ENCODE measurements around the gene RBL1. TPM values are rescaled to one million over a fixed set of nuclear protein-coding genes. Genes with fewer than 3 reads are reported as not detected.
"Not testable (repeated sequence)": the region's sequence is repeated elsewhere in the genome, so short reads cannot be mapped to it uniquely, and the experiment has no call there.

RBL1 gene
- total RNA-seq, 2 experiments from 2014 or later, result 38.3 to 38.7 TPM

DNA sequence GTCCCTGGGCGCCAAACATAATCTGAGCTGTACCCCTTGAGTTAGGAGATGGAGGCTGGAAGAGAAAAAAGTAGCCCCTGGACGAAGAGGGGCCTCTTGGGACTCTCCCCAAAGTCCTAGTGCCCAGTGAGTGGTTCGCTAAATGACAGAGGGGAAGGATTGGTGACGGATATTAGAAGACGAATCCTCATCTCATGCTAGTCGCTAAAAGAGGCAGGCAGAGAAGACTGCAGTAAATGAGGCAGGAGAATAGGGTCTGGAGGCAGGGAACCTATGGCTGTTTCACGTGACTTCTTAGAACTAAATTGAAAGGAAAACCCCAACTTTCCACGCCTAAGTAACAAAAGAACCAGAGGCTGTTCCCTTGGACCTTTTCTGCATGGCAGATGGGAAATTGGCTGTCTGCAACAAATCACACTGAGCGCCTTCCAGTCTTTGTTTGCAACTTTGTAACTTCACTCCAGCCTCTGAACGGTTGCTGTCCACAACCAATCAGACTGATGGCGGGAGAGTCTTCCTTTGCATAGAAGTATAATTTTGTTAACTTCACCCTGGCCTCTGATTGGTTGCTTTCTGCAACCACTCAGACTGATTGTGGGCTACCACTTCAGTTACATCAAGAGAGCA, 731 bp upstream of the RBL1 start:
- DNase-seq, result no peak

GRCh38 chr20:37095108-37095598, 644 bp downstream of the RBL1 start:
- peak overlapping the region; percentile 100 for H3K27ac Mint-ChIP-seq
- no peaks in the 10 kb centered on the region for H3K27me3 Mint-ChIP-seq
- peak; percentile 44 for DNase-seq
- peaks cover 34% of the 10 kb centered on the region for H3K36me3 Mint-ChIP-seq
- H3K4me1 Mint-ChIP-seq, result peaks cover 26% of the 10 kb centered on the region
- no peaks in the 10 kb centered on the region for H3K9me3 Mint-ChIP-seq
- peak overlapping the region; percentile 99 for H3K4me3 Mint-ChIP-seq

More for the DNA sequence above, 731 bp upstream of the RBL1 start:
- peaks cover 29% of the 10 kb centered on the region for H3K36me3 Mint-ChIP-seq
- H3K27me3 Mint-ChIP-seq, result no peaks in the 10 kb centered on the region
- peak overlapping the region; percentile 99 for H3K4me3 Mint-ChIP-seq
- peak overlapping the region; percentile 100 for H3K27ac Mint-ChIP-seq
- H3K9me3 Mint-ChIP-seq, result no peaks in the 10 kb centered on the region
- H3K4me1 Mint-ChIP-seq, result peaks cover 24% of the 10 kb centered on the region

- Mint-ChIP-seq H3K36me3 (peaks cover 39% of the 10 kb centered on the region), H3K27me3 (no peaks in the 10 kb centered on the region), H3K27ac (no peak overlapping the region), H3K9me3 (no peaks in the 10 kb centered on the region), H3K4me3 (no peak overlapping the region), H3K4me1 (peaks cover 23% of the 10 kb centered on the region)
- DNase-seq, result no peak
Measured at GRCh38 chr20:37090407-37090806, 5.4 kb downstream of the RBL1 start.

GRCh38 chr20:37081717-37082289, 14.0 kb downstream of the RBL1 start:
- Mint-ChIP-seq H3K4me3 (no peak overlapping the region), H3K36me3 (peaks cover 38% of the 10 kb centered on the region), H3K27me3 (no peaks in the 10 kb centered on the region), H3K9me3 (no peaks in the 10 kb centered on the region), H3K27ac (no peak overlapping the region), H3K4me1 (peaks cover 27% of the 10 kb centered on the region)
- DNase-seq, result no peak

DNA sequence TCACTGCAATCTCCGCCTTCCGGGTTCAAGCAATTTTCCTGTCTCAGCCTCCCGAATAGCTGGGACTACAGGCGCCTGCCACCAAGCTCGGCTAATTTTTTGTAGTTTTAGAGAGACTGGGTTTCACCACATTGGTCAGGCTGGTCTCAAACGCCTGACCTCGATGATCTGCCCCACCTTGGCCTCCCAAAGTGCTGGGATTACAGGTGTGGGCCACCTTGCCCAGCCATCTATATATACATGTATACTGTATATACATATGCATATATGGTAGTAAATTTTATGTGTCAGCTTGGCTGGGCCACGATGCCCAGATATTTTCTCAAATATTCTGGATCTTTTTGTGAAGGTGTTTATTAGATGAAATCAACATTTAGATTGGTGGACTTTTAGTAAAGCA, 18.8 kb downstream of the RBL1 start:
- Mint-ChIP-seq H3K36me3 (peaks cover 47% of the 10 kb centered on the region), H3K4me3 (no peak overlapping the region), H3K9me3 (peaks cover 4% of the 10 kb centered on the region), H3K4me1 (peaks cover 33% of the 10 kb centered on the region), H3K27me3 (no peaks in the 10 kb centered on the region), H3K27ac (no peak overlapping the region)
- DNase-seq, result no peak

DNA sequence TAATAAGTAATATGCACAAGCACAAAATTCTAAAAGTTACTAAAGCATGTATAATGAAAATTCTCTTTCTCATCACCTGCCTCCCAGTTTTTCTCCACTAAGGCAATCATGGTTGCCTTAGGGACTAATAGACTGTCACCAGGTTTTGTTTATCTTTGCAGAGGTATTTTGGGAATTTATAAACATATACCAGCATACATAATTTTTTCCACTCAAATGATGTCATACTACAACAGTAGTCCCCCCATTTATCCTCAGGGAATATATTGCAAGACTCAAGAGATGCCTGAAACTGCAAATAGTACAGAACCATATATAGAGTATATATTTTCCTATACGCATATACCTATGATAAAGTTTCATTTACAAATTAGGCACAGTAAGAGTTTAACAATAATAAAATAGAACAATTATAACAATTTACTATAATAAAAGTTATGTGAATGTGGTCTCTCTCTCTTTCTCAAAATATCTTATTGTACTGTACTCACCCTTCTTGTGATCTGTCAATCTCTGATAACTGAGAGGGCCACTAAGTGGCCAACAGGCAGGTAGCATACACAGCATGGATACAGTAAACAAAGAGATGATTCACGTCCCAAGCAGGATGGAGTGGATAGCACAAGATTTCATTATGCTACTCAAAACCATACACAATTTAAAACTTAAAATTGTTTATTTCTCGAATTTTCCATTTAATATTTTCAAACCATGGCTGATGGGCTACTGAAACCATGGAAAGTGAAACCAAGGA, 19.7 kb downstream of the RBL1 start:
- peaks cover 48% of the 10 kb centered on the region for H3K36me3 Mint-ChIP-seq
- no peak overlapping the region for H3K27ac Mint-ChIP-seq
- H3K9me3 Mint-ChIP-seq, result peaks cover 4% of the 10 kb centered on the region
- DNase-seq, result no peak
- H3K27me3 Mint-ChIP-seq, result no peaks in the 10 kb centered on the region
- H3K4me3 Mint-ChIP-seq, result no peak overlapping the region
- peaks cover 38% of the 10 kb centered on the region for H3K4me1 Mint-ChIP-seq

DNA sequence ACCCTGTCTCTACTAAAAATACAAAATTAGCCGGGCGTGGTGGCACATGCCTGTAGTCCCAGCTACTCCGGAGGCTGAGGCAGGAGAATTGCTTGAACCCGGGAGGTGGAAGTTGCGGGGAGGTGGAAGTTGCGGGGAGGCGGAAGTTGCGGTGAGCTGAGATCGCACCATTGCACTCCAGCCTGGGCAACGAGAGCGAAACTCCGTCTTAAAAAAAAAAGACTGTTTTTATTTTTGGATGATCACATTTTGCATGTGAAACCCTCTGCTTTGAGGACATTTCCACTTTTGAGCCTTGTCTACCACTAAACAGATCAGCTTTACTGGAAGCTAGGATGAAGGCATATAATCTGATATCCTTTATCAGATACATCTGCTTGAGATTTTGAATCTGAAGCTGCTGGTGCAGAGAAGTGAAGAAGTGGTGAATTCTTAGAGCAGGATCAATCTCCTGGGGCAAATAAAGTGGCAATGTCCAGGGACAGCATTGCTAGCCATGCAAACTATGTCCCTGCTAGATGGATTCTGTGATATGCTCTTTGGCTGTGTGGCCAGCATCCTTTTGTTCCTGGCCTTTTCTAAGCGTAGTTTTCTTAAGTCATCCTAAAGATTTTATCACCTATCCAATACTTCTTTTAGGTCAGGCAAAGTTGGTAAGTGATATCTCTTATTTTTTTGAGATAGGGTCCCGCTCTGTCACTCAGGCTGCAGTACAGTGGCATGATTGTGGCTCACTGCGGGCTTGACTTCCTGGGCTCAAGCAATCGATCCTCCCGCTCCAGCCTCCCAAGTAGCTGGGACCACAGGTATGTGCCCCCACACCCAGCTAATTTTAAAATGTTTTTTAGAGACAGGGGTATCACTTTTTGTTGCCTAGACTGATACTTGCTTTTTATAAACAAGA, 23.3 kb downstream of the RBL1 start:
- Mint-ChIP-seq H3K9me3 (peaks cover 4% of the 10 kb centered on the region), H3K27ac (no peak overlapping the region), H3K36me3 (peaks cover 32% of the 10 kb centered on the region), H3K4me3 (no peak overlapping the region), H3K4me1 (peaks cover 24% of the 10 kb centered on the region), H3K27me3 (no peaks in the 10 kb centered on the region)
- DNase-seq, result no peak

GRCh38 chr20:37071481-37071911, 24.3 kb downstream of the RBL1 start:
- H3K27me3 Mint-ChIP-seq, result no peaks in the 10 kb centered on the region
- H3K4me3 Mint-ChIP-seq, result no peak overlapping the region
- H3K36me3 Mint-ChIP-seq, result peaks cover 35% of the 10 kb centered on the region
- peaks cover 4% of the 10 kb centered on the region for H3K9me3 Mint-ChIP-seq
- H3K27ac Mint-ChIP-seq, result peak overlapping the region; percentile 71
- peak; percentile 31 for DNase-seq
- peaks cover 19% of the 10 kb centered on the region for H3K4me1 Mint-ChIP-seq

DNA sequence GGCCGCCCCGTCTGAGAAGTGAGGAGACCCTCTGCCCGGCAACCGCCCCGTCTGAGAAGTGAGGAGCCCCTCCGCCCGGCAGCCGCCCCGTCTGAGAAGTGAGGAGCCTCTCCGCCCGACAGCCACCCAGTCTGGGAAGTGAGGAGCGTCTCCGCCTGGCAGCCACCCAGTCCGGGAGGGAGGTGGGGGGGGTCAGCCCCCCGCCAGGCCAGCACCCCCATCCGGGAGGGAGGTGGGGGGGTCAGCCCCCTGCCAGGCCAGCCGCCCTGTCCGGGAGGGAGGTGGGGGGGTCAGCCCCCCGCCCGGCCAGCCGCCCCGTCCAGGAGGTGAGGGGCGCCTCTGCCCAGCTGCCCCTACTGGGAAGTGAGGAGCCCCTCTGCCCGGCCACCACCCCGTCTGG, 26.2 kb downstream of the RBL1 start:
- H3K27me3 Mint-ChIP-seq, H3K27ac Mint-ChIP-seq, H3K4me3 Mint-ChIP-seq, H3K9me3 Mint-ChIP-seq, DNase-seq: not testable (repeated sequence)
- peaks cover 37% of the 10 kb centered on the region for H3K36me3 Mint-ChIP-seq
- H3K4me1 Mint-ChIP-seq, result peaks cover 19% of the 10 kb centered on the region

GRCh38 chr20:37066168-37066567, 29.6 kb downstream of the RBL1 start:
- Mint-ChIP-seq H3K4me1 (peaks cover 3% of the 10 kb centered on the region), H3K27me3 (no peaks in the 10 kb centered on the region), H3K27ac (no peak overlapping the region), H3K36me3 (peaks cover 37% of the 10 kb centered on the region), H3K9me3 (no peaks in the 10 kb centered on the region), H3K4me3 (no peak overlapping the region)
- DNase-seq, result no peak

DNA sequence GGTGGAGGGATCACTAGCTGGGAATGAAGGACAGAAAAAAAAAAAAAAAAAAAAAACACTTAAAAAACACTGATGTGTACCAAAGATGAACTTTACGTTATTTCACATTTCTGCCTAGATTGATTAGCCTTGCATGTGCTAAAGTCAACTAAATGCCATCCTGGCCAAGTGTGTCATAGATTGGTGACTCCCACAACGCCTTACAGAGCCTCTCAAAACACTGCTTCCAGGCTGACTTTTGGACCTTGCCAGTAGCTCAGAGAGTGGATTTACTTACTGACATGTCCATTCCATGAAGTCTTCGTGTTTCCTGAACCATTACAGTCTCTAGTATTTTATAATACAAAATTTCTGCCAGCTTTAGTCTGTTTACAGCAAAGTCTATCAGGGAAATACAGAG, 40.5 kb downstream of the RBL1 start:
- no peak for DNase-seq
- H3K36me3 Mint-ChIP-seq, result peaks cover 51% of the 10 kb centered on the region
- H3K4me3 Mint-ChIP-seq, result no peak overlapping the region
- no peaks in the 10 kb centered on the region for H3K9me3 Mint-ChIP-seq
- H3K27me3 Mint-ChIP-seq, result no peaks in the 10 kb centered on the region
- no peaks in the 10 kb centered on the region for H3K4me1 Mint-ChIP-seq
- H3K27ac Mint-ChIP-seq, result no peak overlapping the region

DNA sequence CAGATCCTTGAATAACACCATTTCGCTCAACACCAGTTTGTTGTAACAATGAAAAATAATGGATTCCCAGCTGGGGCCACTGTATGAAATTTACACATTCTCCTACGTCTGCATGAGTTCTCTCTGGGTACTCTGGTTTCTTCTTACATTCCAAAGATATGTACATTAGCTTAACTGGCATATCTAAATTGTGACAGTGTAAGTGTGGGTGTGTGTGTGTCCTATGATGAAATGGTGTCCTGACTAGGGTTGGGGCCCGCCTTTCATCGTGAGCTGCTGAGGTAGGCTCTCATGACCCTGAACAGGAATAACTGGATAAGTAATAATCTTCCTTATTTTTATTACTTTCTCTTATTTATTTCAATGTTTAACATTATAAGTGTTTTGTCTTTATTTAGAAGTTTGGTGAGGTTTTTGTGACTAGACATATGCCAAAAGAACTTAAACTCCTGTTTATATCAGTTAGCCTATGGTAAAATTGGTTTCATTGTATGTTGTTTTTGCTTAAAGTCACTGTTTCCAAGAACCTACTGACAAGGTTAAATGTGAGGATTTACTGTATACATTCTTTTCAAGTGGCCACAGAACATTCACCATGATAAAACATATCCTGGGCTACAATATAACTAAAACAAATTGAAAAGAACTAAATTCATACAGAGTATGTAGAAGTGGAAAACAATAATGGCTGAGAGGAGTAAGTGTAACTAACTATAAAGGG, 42.4 kb downstream of the RBL1 start:
- no peaks in the 10 kb centered on the region for H3K4me1 Mint-ChIP-seq
- H3K27me3 Mint-ChIP-seq, result no peaks in the 10 kb centered on the region
- H3K27ac Mint-ChIP-seq, result no peak overlapping the region
- H3K36me3 Mint-ChIP-seq, result peaks cover 55% of the 10 kb centered on the region
- no peak overlapping the region for H3K4me3 Mint-ChIP-seq
- DNase-seq, result no peak
- H3K9me3 Mint-ChIP-seq, result no peaks in the 10 kb centered on the region

- H3K4me3 Mint-ChIP-seq, result peak overlapping the region; percentile 63
- peak overlapping the region; percentile 96 for H3K27ac Mint-ChIP-seq
- peaks cover 64% of the 10 kb centered on the region for H3K36me3 Mint-ChIP-seq
- no peaks in the 10 kb centered on the region for H3K27me3 Mint-ChIP-seq
- DNase-seq, result peak; percentile 46
- H3K9me3 Mint-ChIP-seq, result no peaks in the 10 kb centered on the region
- peaks cover 22% of the 10 kb centered on the region for H3K4me1 Mint-ChIP-seq
Measured at GRCh38 chr20:37042986-37043972, 52.5 kb downstream of the RBL1 start.
